HS-5 (cell line): ENCODE results near the gene RBMS3.
"Not testable (repeated sequence)": the region's sequence is repeated elsewhere in the genome, so short reads cannot be mapped to it uniquely, and the experiment has no call there.

ENCODE experiments used
- DNase-seq: peaks from one replicate; pipeline ENCODE4 v3.0.0-alpha.2; 2012; ENCODE audit warnings: low read depth

RBMS3 gene

GRCh38 chr3:29481969-29482767 is 201.3 kb downstream of the RBMS3 start:
- no peak for DNase-seq

- DNase-seq, result no peak
These were observed 203.8 kb downstream of the RBMS3 start for GRCh38 chr3:29484633-29485032.

- no peak for DNase-seq
These were observed 205.2 kb downstream of the RBMS3 start for GRCh38 chr3:29486096-29486495.

- DNase-seq, result no peak
These were observed 206.0 kb downstream of the RBMS3 start for GRCh38 chr3:29486917-29487316.

GRCh38 chr3:29488922-29489321 is 208.1 kb downstream of the RBMS3 start:
- no peak for DNase-seq

GRCh38 chr3:29493109-29493508 is 212.2 kb downstream of the RBMS3 start:
- no peak for DNase-seq

- no peak for DNase-seq
These were observed 213.6 kb downstream of the RBMS3 start for GRCh38 chr3:29494305-29495036.

- no peak for DNase-seq
These were observed 216.4 kb downstream of the RBMS3 start for GRCh38 chr3:29497282-29497681.

- no peak for DNase-seq
These were observed 221.9 kb downstream of the RBMS3 start for GRCh38 chr3:29502771-29503170.

- DNase-seq, result no peak
These were observed 222.4 kb downstream of the RBMS3 start for GRCh38 chr3:29503314-29503713.

- DNase-seq, result no peak
These were observed 223.1 kb downstream of the RBMS3 start for GRCh38 chr3:29503958-29504357.

- DNase-seq, result no peak
These were observed 225.6 kb downstream of the RBMS3 start for GRCh38 chr3:29506502-29506901.

- no peak for DNase-seq
These were observed 230.8 kb downstream of the RBMS3 start for GRCh38 chr3:29511701-29512100.

GRCh38 chr3:29512641-29513040 is 231.8 kb downstream of the RBMS3 start:
- DNase-seq, result no peak

GRCh38 chr3:29513236-29513635 is 232.4 kb downstream of the RBMS3 start:
- no peak for DNase-seq

GRCh38 chr3:29514170-29514569 is 233.3 kb downstream of the RBMS3 start:
- no peak for DNase-seq

GRCh38 chr3:29514912-29515311 is 234.0 kb downstream of the RBMS3 start:
- DNase-seq, result no peak

GRCh38 chr3:29515451-29515850 is 234.6 kb downstream of the RBMS3 start:
- DNase-seq, result no peak

GRCh38 chr3:29516164-29516563 is 235.3 kb downstream of the RBMS3 start:
- no peak for DNase-seq

GRCh38 chr3:29520764-29521163 is 239.9 kb downstream of the RBMS3 start:
- DNase-seq, result no peak

- DNase-seq, result no peak
These were observed 240.4 kb downstream of the RBMS3 start for GRCh38 chr3:29521293-29521692.

GRCh38 chr3:29521751-29522150 is 240.9 kb downstream of the RBMS3 start:
- no peak for DNase-seq

GRCh38 chr3:29524433-29524832 is 243.6 kb downstream of the RBMS3 start:
- DNase-seq, result not testable (repeated sequence)
